Hepatocyte (in vitro differentiated cells): Measurements from ENCODE around the gene BGN. TPM values are rescaled to one million over a fixed set of nuclear protein-coding genes. Genes with fewer than 3 reads are reported as not detected.

ENCODE experiments used
- DNase-seq: peaks from one replicate; pipeline ENCODE4 v3.0.0-alpha.2; 2016; ENCODE audit warnings: low spot score
- H2AFZ ChIP-seq: fragments of 200-600 bp; sonication (generic); 2 replicates; pipeline ENCODE4 v1.6.0; 2016; ENCODE audit warnings: antibody characterized with exemption, mild to moderate bottlenecking
- H3K27ac ChIP-seq: fragments of 200-600 bp; sonication (generic); 2 replicates; pipeline ENCODE4 v1.5.1; 2016; ENCODE audit warnings: mild to moderate bottlenecking
- H3K27me3 ChIP-seq: fragments of 200-600 bp; sonication (generic); 2 replicates; pipeline ENCODE4 v1.6.1; 2016
- H3K36me3 ChIP-seq: fragments of 200-600 bp; sonication (generic); replicated peaks from 2 replicates; pipeline ENCODE4 v1.5.1; 2016; ENCODE audit warnings: low read depth; ENCODE audit not compliant: insufficient read depth
- H3K4me1 ChIP-seq: fragments of 200-600 bp; sonication (generic); 2 replicates; pipeline ENCODE4 v1.5.1; 2016; ENCODE audit warnings: mild to moderate bottlenecking, moderate library complexity; ENCODE audit not compliant: insufficient read depth
- H3K4me2 ChIP-seq: fragments of 200-600 bp; sonication (generic); 2 replicates; pipeline ENCODE4 v1.6.0; 2016
- H3K4me3 ChIP-seq: fragments of 200-600 bp; sonication (generic); 2 replicates; pipeline ENCODE4 v1.5.1; 2016; ENCODE audit warnings: mild to moderate bottlenecking
- H3K79me2 ChIP-seq: fragments of 200-600 bp; sonication (generic); 2 replicates; pipeline ENCODE4 v1.6.0; 2017; ENCODE audit warnings: mild to moderate bottlenecking
- H3K9me2 ChIP-seq: fragments of 200-600 bp; sonication (generic); replicated peaks from 2 replicates; pipeline ENCODE4 v1.6.0; 2017; ENCODE audit warnings: mild to moderate bottlenecking; ENCODE audit not compliant: insufficient read depth
- H3K9me3 ChIP-seq: fragments of 200-600 bp; sonication (generic); 2 replicates; pipeline ENCODE4 v1.5.1; 2016; ENCODE audit warnings: low read depth, mild to moderate bottlenecking
- H4K20me1 ChIP-seq: fragments of 200-600 bp; sonication (generic); 2 replicates; pipeline ENCODE4 v1.6.0; 2016; ENCODE audit warnings: mild to moderate bottlenecking; ENCODE audit not compliant: insufficient read depth, poor library complexity, severe bottlenecking
- EZH2 ChIP-seq: fragments of 200-600 bp; sonication (generic); IDR thresholded peaks from 2 replicates; pipeline ENCODE4 v1.6.1; 2016; ENCODE audit warnings: antibody characterized with exemption, mild to moderate bottlenecking, borderline replicate concordance
- EZH2phosphoT487 ChIP-seq: fragments of 200-600 bp; sonication (generic); IDR thresholded peaks from one replicate; pipeline ENCODE4 v1.6.1; 2018; ENCODE audit warnings: antibody characterized with exemption, mild to moderate bottlenecking, low read depth, moderate library complexity; ENCODE audit not compliant: unreplicated experiment, severe bottlenecking
- WGBS: methylation state at CpG from one replicate; pipeline ENCODE4 v1.1.6; 2016; ENCODE audit warnings: low lambda C conversion rate; ENCODE audit errors: missing lambda C conversion rate; 5-methylcytosine and 5-hydroxymethylcytosine counted together
- polyA plus RNA-seq: library from polyadenylated mRNA; unstranded; fragments of >200 nt; fragmentation: Nextera tagmentation; extraction: Ambion mirVana; gene quantifications from 2 replicates; pipeline ENCODE4 v1.2.1, GENCODE V29; 2016
- total RNA-seq: library from RNA; depleted of rRNA; stranded (reverse); fragments of >200 nt; gene quantifications from 2 replicates; pipeline ENCODE4 v1.2.3, GENCODE V29; 2014
- TF ChIP-seq, protein P1 (sequence below): fragments of 200-600 bp; sonication (generic); IDR thresholded peaks from 2 replicates; pipeline ENCODE4 v1.5.1; 2016; ENCODE audit warnings: antibody characterized with exemption, mild to moderate bottlenecking; ENCODE audit not compliant: poor library complexity

Gene BGN
- total and polyA plus RNA-seq, 2 experiments from 2014 or later = 14.5 to 27.5 TPM

- Histone ChIP-seq H3K27me3 (no peaks in the 10 kb centered on the region), H3K79me2 (no peaks in the 10 kb centered on the region), H3K4me2 (no peak overlapping the region), H3K9me3 (no peaks in the 10 kb centered on the region), H3K4me1 (no peaks in the 10 kb centered on the region), H3K4me3 (no peak overlapping the region), H3K36me3 (no peaks in the 10 kb centered on the region), H4K20me1 (no peaks in the 10 kb centered on the region), H2AFZ (no peak overlapping the region), H3K9me2 (no peaks in the 10 kb centered on the region), H3K27ac (no peak overlapping the region)
- WGBS = 65% methylated on average over 15 of the region's 17 CpGs
- DNase-seq = peak; percentile 71
- TF ChIP-seq EZH2phosphoT487 = no peak
- no peak for TF ChIP-seq EZH2
- TF ChIP-seq, protein P1, sequence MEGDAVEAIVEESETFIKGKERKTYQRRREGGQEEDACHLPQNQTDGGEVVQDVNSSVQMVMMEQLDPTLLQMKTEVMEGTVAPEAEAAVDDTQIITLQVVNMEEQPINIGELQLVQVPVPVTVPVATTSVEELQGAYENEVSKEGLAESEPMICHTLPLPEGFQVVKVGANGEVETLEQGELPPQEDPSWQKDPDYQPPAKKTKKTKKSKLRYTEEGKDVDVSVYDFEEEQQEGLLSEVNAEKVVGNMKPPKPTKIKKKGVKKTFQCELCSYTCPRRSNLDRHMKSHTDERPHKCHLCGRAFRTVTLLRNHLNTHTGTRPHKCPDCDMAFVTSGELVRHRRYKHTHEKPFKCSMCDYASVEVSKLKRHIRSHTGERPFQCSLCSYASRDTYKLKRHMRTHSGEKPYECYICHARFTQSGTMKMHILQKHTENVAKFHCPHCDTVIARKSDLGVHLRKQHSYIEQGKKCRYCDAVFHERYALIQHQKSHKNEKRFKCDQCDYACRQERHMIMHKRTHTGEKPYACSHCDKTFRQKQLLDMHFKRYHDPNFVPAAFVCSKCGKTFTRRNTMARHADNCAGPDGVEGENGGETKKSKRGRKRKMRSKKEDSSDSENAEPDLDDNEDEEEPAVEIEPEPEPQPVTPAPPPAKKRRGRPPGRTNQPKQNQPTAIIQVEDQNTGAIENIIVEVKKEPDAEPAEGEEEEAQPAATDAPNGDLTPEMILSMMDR = peak; percentile 62
These were observed 59.9 kb downstream of the BGN start for GRCh38 chrX:153554519-153555167.

DNA sequence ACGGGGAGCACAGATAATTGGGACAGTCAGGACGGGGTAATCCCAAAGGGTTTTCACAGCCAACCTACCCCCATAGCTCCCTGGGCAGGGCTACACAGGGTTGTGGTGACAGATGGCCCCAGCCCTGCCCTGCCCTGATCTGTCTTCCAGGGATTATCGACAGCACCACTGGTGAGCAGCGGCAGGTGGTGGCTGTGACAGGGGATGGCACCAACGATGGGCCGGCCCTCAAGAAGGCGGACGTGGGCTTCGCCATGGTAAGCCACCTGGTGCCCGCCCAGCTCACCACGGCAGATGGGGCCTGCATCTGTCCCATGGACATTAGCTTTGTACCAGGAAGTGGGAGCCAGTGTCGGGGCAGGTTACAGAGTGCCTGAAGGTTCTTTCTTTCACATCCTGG lies 62.0 kb downstream of the BGN start:
- Histone ChIP-seq H4K20me1 (no peaks in the 10 kb centered on the region), H2AFZ (no peak overlapping the region), H3K4me3 (no peak overlapping the region), H3K79me2 (no peaks in the 10 kb centered on the region), H3K27ac (no peak overlapping the region), H3K4me1 (no peaks in the 10 kb centered on the region), H3K27me3 (no peaks in the 10 kb centered on the region), H3K9me3 (no peaks in the 10 kb centered on the region), H3K9me2 (no peaks in the 10 kb centered on the region), H3K36me3 (no peaks in the 10 kb centered on the region), H3K4me2 (no peak overlapping the region)
- TF ChIP-seq, protein P1 = no peak
- TF ChIP-seq EZH2phosphoT487 (no peak), EZH2 (no peak)
- WGBS = 88% methylated on average over 12 of the region's 12 CpGs
- no peak for DNase-seq

DNA sequence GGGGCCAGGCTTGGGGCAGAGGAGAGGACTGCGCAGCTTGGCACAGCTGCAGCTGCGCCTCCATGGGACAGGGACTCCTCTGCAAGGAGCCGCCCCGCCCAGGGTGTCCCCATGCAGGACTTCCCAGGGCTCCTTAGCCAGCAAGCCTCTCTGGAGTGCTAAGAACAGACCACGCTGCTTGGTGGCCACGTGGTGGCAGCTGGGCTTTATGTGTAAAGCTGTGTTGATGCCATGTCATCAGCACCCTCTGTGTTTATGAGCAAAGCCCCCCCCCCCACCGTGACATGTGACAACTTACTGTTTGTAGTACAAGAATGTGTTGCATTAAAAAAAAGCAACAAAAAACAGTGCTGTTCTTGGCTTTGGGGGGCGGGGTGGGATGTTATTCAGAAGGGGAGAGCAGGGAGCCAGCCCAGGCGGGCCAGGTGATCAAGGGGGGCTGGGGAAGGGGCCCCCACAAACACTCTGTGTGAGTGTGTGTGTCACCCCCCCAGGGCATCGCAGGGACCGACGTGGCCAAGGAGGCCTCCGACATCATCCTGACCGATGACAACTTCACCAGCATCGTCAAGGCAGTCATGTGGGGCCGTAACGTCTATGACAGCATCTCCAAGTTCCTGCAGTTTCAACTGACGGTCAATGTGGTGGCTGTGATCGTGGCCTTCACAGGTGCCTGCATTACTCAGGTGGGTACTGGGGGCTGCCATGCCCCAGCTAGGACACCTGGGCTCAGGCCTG lies 63.0 kb downstream of the BGN start:
- H4K20me1 ChIP-seq = no peaks in the 10 kb centered on the region
- H3K4me3 ChIP-seq = no peak overlapping the region
- H3K9me2 ChIP-seq = no peaks in the 10 kb centered on the region
- no peak overlapping the region for H2AFZ ChIP-seq
- WGBS = 82% methylated on average over 13 of the region's 19 CpGs
- TF ChIP-seq, protein P1 = no peak
- no peak for TF ChIP-seq EZH2phosphoT487
- TF ChIP-seq EZH2 = no peak
- H3K4me1 ChIP-seq = no peaks in the 10 kb centered on the region
- no peak overlapping the region for H3K27ac ChIP-seq
- no peak for DNase-seq
- no peaks in the 10 kb centered on the region for H3K9me3 ChIP-seq
- no peaks in the 10 kb centered on the region for H3K36me3 ChIP-seq
- no peaks in the 10 kb centered on the region for H3K79me2 ChIP-seq
- H3K27me3 ChIP-seq = no peaks in the 10 kb centered on the region
- H3K4me2 ChIP-seq = no peak overlapping the region

Other genes with a start within 250 kb of the BGN start
- gene PNMA6F, start 173.2 kb upstream of the BGN start, total RNA-seq = not detected in 2 replicates
- gene PNMA6F, start 173.2 kb upstream of the BGN start, polyA plus RNA-seq = not detected in 2 replicates
- 9.9 and 10.2 TPM in 2 replicates for gene ZNF275, start 160.8 kb upstream of the BGN start, total RNA-seq
- 4.0 and 4.3 TPM in 2 replicates for gene ZNF275, start 160.8 kb upstream of the BGN start, polyA plus RNA-seq
- not detected in 2 replicates for gene PNMA6E, start 93.6 kb upstream of the BGN start, total RNA-seq
- gene PNMA6E, start 93.6 kb upstream of the BGN start, polyA plus RNA-seq = 0.35 TPM in 1 of 2 replicates, not detected in the other
- 0.90 and 1.2 TPM in 2 replicates for gene ZFP92, start 83.5 kb upstream of the BGN start, total RNA-seq
- gene ZFP92, start 83.5 kb upstream of the BGN start, polyA plus RNA-seq = 0.33 and 0.38 TPM in 2 replicates
- gene TREX2, start 48.9 kb upstream of the BGN start, total RNA-seq = 0.60 and 0.76 TPM in 2 replicates
- gene TREX2, start 48.9 kb upstream of the BGN start, polyA plus RNA-seq = 0.81 and 1.3 TPM in 2 replicates
- gene HAUS7, start 24.4 kb upstream of the BGN start, total RNA-seq = 6.8 and 17.5 TPM in 2 replicates
- gene HAUS7, start 24.4 kb upstream of the BGN start, polyA plus RNA-seq = 19.7 and 23.1 TPM in 2 replicates
- gene ATP2B3, start 22.7 kb downstream of the BGN start, total RNA-seq = 0.12 TPM in 1 of 2 replicates, not detected in the other
- gene ATP2B3, start 22.7 kb downstream of the BGN start, polyA plus RNA-seq = 0.07 and 0.12 TPM in 2 replicates
- gene CCNQ, start 104.2 kb downstream of the BGN start, total RNA-seq = 21.6 and 28.3 TPM in 2 replicates
- gene CCNQ, start 104.2 kb downstream of the BGN start, polyA plus RNA-seq = 26.7 and 31.3 TPM in 2 replicates
- gene DUSP9, start 152.2 kb downstream of the BGN start, total RNA-seq = 86.2 and 87.3 TPM in 2 replicates
- 48.2 and 75.5 TPM in 2 replicates for gene DUSP9, start 152.2 kb downstream of the BGN start, polyA plus RNA-seq
- 2.2 and 2.8 TPM in 2 replicates for gene PNCK, start 178.8 kb downstream of the BGN start, total RNA-seq
- 0.28 and 1.9 TPM in 2 replicates for gene PNCK, start 178.8 kb downstream of the BGN start, polyA plus RNA-seq
- gene SLC6A8, start 192.9 kb downstream of the BGN start, total RNA-seq = 19.5 and 28.4 TPM in 2 replicates
- 32.5 and 36.7 TPM in 2 replicates for gene SLC6A8, start 192.9 kb downstream of the BGN start, polyA plus RNA-seq
- gene BCAP31, start 229.4 kb downstream of the BGN start, total RNA-seq = 146 and 227 TPM in 2 replicates
- gene BCAP31, start 229.4 kb downstream of the BGN start, polyA plus RNA-seq = 343 and 351 TPM in 2 replicates
- 8.3 and 10.5 TPM in 2 replicates for gene ABCD1, start 229.9 kb downstream of the BGN start, total RNA-seq
- 14.2 and 14.8 TPM in 2 replicates for gene ABCD1, start 229.9 kb downstream of the BGN start, polyA plus RNA-seq